GM12873 (cell line): Measurements from ENCODE around the gene NECAB2.

Experiments
- CTCF ChIP-seq: IDR thresholded peaks from 2 replicates; pipeline ENCODE4 v1.5.1; 2012; ENCODE audit warnings: low read depth, mild to moderate bottlenecking, moderate library complexity, low read length, control low read depth; ENCODE audit not compliant: insufficient read depth; ENCODE audit errors: missing control alignments

Gene NECAB2

GRCh38 chr16:83932955-83933673, 34.9 kb upstream of the NECAB2 start:
- TF ChIP-seq CTCF, result no peak

- no peak for TF ChIP-seq CTCF
These were observed 34.0 kb upstream of the NECAB2 start for GRCh38 chr16:83933885-83934683.

DNA sequence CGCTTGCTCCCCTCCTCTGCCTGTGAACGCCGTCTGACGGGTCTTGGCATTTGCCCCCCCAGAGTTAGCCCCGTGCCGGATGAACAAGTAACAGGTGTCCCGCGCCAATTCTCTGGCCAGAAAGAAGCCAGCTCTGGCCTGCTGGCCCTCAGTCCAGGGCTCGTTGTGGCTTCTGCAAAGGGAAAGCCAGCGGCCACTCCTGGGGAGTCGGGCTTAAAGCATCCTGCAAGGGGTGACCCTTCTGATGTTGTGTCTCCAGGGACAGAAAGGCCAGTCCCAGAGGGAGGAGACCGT, 33.4 kb upstream of the NECAB2 start:
- TF ChIP-seq CTCF, result no peak

- no peak for TF ChIP-seq CTCF
These were observed 32.8 kb upstream of the NECAB2 start for GRCh38 chr16:83935005-83935857.

GRCh38 chr16:83935858-83936255, 32.2 kb upstream of the NECAB2 start:
- TF ChIP-seq CTCF, result no peak

DNA sequence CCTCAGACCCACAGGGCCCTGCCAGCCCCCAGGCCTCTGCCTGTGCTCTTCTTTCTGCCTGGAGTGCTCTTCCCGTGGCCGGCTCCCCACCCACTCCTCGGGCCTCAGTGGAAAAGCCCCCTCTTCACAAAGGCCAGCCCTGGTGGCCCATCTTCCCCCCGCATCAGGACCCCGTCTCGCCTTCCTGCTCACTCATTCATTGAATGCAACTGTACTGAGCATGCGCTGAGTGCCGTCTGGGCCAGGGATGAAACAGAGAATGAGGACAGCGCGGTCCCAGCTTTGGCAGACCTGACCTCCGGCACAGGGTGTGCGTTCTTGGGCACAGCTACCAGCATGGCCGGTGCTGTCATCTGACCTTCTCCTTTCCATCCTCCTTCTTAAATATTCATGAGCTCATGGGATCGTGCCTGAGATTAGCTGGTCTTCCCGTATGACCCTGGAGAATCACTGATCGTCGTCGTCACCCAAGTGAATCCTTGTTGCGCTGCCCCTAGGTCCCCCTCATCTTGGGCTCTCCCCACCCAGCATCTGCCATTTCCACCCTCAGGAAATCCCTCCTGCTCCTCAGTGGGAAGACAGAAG, 31.4 kb upstream of the NECAB2 start:
- TF ChIP-seq CTCF, result no peak
